CD4-positive, alpha-beta memory T cell (primary cell): ENCODE results near the gene KDM2A. TPM values are rescaled to one million over a fixed set of nuclear protein-coding genes. Genes with fewer than 3 reads are reported as not detected.
A peak's percentile ranks its signal among the peaks of the same experiment; 100 is the strongest.

Experiments used
- CTCF ChIA-PET: fragments of 350-600 bp; sonication (Branson Sonifier 250); formaldehyde crosslinking; loops from one replicate; lab custom pipeline; 2021; ENCODE audit warnings: inconsistent platforms; ENCODE audit not compliant: partially characterized antibody; lab: Charles Lee
- POLR2A ChIA-PET: fragments of 350-600 bp; sonication (Branson Sonifier 250); formaldehyde crosslinking; loops from one replicate; lab custom pipeline; 2021; ENCODE audit not compliant: partially characterized antibody; lab: Charles Lee
- DNase-seq, 5 donors: peaks; one replicate each; pipeline versions ENCODE4 v3.0.0 to v3.0.0-alpha.2; 2020 to 2022; ENCODE audit warnings: mixed read lengths in 1 of 5
- H3K27ac ChIP-seq: one replicate; pipeline ENCODE4 v1.7.0; 2013; ENCODE audit warnings: low read depth, low read length
- H3K27me3 ChIP-seq: 2 replicates; pipeline ENCODE4 v1.7.0; 2013; ENCODE audit warnings: mild to moderate bottlenecking, low read length, moderate library complexity; ENCODE audit not compliant: insufficient read depth
- H3K36me3 ChIP-seq: 2 replicates; pipeline ENCODE4 v1.7.0; 2013; ENCODE audit warnings: mild to moderate bottlenecking, low read length, moderate library complexity; ENCODE audit not compliant: insufficient read depth
- H3K4me1 ChIP-seq: 2 replicates; pipeline ENCODE4 v1.7.0; 2013; ENCODE audit warnings: mild to moderate bottlenecking, low read length, moderate library complexity; ENCODE audit not compliant: insufficient read depth
- H3K4me3 ChIP-seq, 2 donors: one replicate each; pipeline ENCODE4 v1.7.0; 2013; ENCODE audit warnings: low read length in 2 of 2, mild to moderate bottlenecking in 1 of 2
- H3K9me3 ChIP-seq, 2 donors: one replicate each; pipeline ENCODE4 v1.7.0; 2013; ENCODE audit warnings: low read length in 2 of 2, control low read depth in 1 of 2; ENCODE audit not compliant: control insufficient read depth in 1 of 2
- H3K27ac Mint-ChIP-seq, 7 donors: one replicate each; pipeline ENCODE4 v1.8.0; 2020 to 2021; ENCODE audit warnings: mixed read lengths in 7 of 7, mild to moderate bottlenecking in 6 of 7, inconsistent platforms in 3 of 7, moderate library complexity in 3 of 7
- H3K27me3 Mint-ChIP-seq, 2 donors: one replicate each; pipeline ENCODE4 v1.8.0; 2020 to 2021; ENCODE audit warnings: mixed read lengths in 2 of 2
- H3K36me3 Mint-ChIP-seq, 2 donors: one replicate each; pipeline ENCODE4 v1.8.0; 2020 to 2021; ENCODE audit warnings: mixed read lengths in 2 of 2, inconsistent platforms in 1 of 2, mild to moderate bottlenecking in 1 of 2
- H3K4me1 Mint-ChIP-seq, 4 donors: one replicate each; pipeline ENCODE4 v1.8.0; 2020 to 2021; ENCODE audit warnings: mixed read lengths in 4 of 4, mild to moderate bottlenecking in 1 of 4
- H3K4me3 Mint-ChIP-seq, 8 donors: one replicate each; pipeline ENCODE4 v1.8.0; 2020 to 2021; ENCODE audit warnings: mixed read lengths in 8 of 8, mild to moderate bottlenecking in 7 of 8, moderate library complexity in 6 of 8, inconsistent platforms in 3 of 8
- H3K9me3 Mint-ChIP-seq, 8 donors: one replicate each; pipeline ENCODE4 v1.8.0; 2020 to 2021; ENCODE audit warnings: mixed read lengths in 8 of 8, mild to moderate bottlenecking in 5 of 8, inconsistent platforms in 3 of 8, moderate library complexity in 1 of 8
- intact Hi-C: fragments of 100-400 bp; cut with micrococcal nuclease; formaldehyde crosslinking; loops from one replicate; pipeline ENCODE4 v1.15.1; 2023
- polyA plus RNA-seq, 2 donors: library from polyadenylated mRNA; unstranded; fragments of 300-500 nt; fragmentation: Illumina TruSeq; gene quantifications; one replicate each; pipeline ENCODE4 v1.2.3, GENCODE V29; 2021
- total RNA-seq, 2 experiments: library from RNA; stranded (reverse); gene quantifications; one replicate each; pipeline ENCODE4 v1.2.3, GENCODE V29; 2021

The KDM2A gene
- total and polyA plus RNA-seq, 4 experiments from 2014 or later: 14.0 to 200 (median 105) TPM

GRCh38 chr11:67153971-67154370 lies 34.9 kb downstream of the KDM2A start:
- ChIA-PET POLR2A (interaction anchor here (0.9 kb wide), 1 partner anchor 36 kb away, joined by 3 read pairs; no protein-coding TSS in a partner anchor), CTCF (interaction anchor here (1.1 kb wide), 1 partner anchor 99 kb away, joined by 3 read pairs; no protein-coding TSS in a partner anchor)
- no peaks in the 10 kb centered on the region for H3K9me3 ChIP-seq
- H3K4me1 ChIP-seq: no peaks in the 10 kb centered on the region
- H3K27me3 ChIP-seq: no peaks in the 10 kb centered on the region
- H3K27me3 Mint-ChIP-seq: no peaks in the 10 kb centered on the region
- peaks cover 8 to 22% of the 10 kb centered on the region in 2 donors for H3K36me3 Mint-ChIP-seq
- H3K36me3 ChIP-seq: peaks cover 14% of the 10 kb centered on the region
- no peak overlapping the region for H3K4me3 ChIP-seq
- H3K4me1 Mint-ChIP-seq: peaks cover 8 to 22% (median 15%) of the 10 kb centered on the region in 4 donors
- intact Hi-C loops: no loop called here
- DNase-seq: no peak
- no peak overlapping the region for H3K27ac ChIP-seq
- no peaks in the 10 kb centered on the region for H3K9me3 Mint-ChIP-seq
- no peak overlapping the region for H3K4me3 Mint-ChIP-seq
- peak overlapping the region in 1 of 7 donors; percentile 42 for H3K27ac Mint-ChIP-seq

DNA sequence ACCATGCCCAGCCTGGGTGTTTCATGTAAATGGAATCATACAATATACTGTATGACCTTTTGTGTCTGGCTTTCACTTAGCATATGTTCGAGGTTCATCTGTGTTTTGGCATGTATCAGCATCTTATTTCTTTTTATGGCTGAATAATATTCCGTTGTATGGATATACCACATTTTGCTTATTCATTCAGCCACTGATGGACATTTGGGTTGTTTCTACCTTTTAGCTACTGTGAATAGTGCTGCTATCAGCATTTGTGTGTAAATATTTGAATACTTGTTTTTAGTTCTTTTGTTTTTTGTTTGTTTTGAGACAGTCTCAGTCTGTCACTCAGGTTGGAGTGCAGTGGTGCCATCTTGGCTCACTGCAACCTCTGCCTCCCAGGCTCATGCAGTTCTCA lies 35.7 kb downstream of the KDM2A start:
- Mint-ChIP-seq H3K27me3 (no peaks in the 10 kb centered on the region), H3K36me3 (peaks cover 8 to 22% of the 10 kb centered on the region in 2 donors), H3K27ac (no peak overlapping the region), H3K4me1 (peaks cover 14 to 30% (median 22%) of the 10 kb centered on the region in 4 donors), H3K4me3 (no peak overlapping the region), H3K9me3 (no peaks in the 10 kb centered on the region)
- intact Hi-C loops: no loop called here
- Histone ChIP-seq H3K27me3 (no peaks in the 10 kb centered on the region), H3K27ac (no peak overlapping the region), H3K4me3 (no peak overlapping the region), H3K4me1 (peaks cover 2% of the 10 kb centered on the region), H3K36me3 (peaks cover 14% of the 10 kb centered on the region), H3K9me3 (no peaks in the 10 kb centered on the region)
- no peak for DNase-seq
- ChIA-PET CTCF (no interaction called here), POLR2A (no interaction called here)

GRCh38 chr11:67157691-67158090 lies 38.6 kb downstream of the KDM2A start:
- intact Hi-C loops: no loop called here
- Mint-ChIP-seq H3K4me3 (no peak overlapping the region), H3K36me3 (peaks cover 0 to 12% of the 10 kb centered on the region in 2 donors), H3K9me3 (no peaks in the 10 kb centered on the region), H3K27me3 (no peaks in the 10 kb centered on the region), H3K4me1 (peaks cover 23 to 48% (median 36%) of the 10 kb centered on the region in 4 donors), H3K27ac (peak overlapping the region in 2 of 7 donors; percentile 6 to 13)
- H3K4me3 ChIP-seq: no peak overlapping the region
- H3K9me3 ChIP-seq: no peaks in the 10 kb centered on the region
- CTCF ChIA-PET: interaction anchor here (1.2 to 1.3 kb wide), 2 partner anchors 9 kb away, joined by 5 to 8 read pairs; no protein-coding TSS in a partner anchor
- no peak for DNase-seq
- no peak overlapping the region for H3K27ac ChIP-seq
- POLR2A ChIA-PET: no interaction called here
- H3K36me3 ChIP-seq: peaks cover 7% of the 10 kb centered on the region
- H3K27me3 ChIP-seq: no peaks in the 10 kb centered on the region
- peaks cover 23% of the 10 kb centered on the region for H3K4me1 ChIP-seq

DNA sequence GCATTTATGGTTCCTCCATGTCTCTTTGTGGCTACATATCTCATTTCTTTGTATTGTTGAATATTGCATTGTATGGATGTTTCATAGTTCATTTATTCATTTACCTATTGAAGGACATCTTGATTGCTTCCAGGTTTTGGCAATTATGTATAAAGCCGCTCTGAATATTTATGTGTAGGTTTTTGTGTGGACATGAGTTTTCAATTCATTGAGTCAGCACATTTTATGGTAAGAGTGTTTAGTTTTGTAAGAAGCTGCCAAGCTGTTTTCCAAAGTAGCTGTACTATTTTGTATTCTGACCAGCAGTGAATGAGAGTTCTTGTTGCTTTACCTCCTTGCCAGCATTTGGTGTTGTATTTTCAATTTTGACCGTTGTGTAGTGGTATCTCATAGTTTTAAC lies 39.2 kb downstream of the KDM2A start:
- Mint-ChIP-seq H3K27me3 (no peaks in the 10 kb centered on the region), H3K27ac (peak overlapping the region in 4 of 7 donors; percentile 6 to 40 (median 18)), H3K36me3 (peaks cover 0 to 11% of the 10 kb centered on the region in 2 donors), H3K4me1 (peaks cover 26 to 53% (median 39%) of the 10 kb centered on the region in 4 donors), H3K4me3 (no peak overlapping the region), H3K9me3 (peaks cover 0 to 2% (median 0%) of the 10 kb centered on the region in 8 donors)
- Histone ChIP-seq H3K36me3 (peaks cover 7% of the 10 kb centered on the region), H3K4me3 (no peak overlapping the region), H3K27ac (no peak overlapping the region), H3K4me1 (peaks cover 23% of the 10 kb centered on the region), H3K27me3 (no peaks in the 10 kb centered on the region), H3K9me3 (no peaks in the 10 kb centered on the region)
- intact Hi-C loops: no loop called here
- CTCF ChIA-PET: interaction anchor here (1.2 to 1.6 kb wide), 2 partner anchors 9 to 11 kb away, joined by 4 to 8 read pairs; no protein-coding TSS in a partner anchor
- DNase-seq: no peak
- POLR2A ChIA-PET: no interaction called here

- no peaks in the 10 kb centered on the region for H3K36me3 ChIP-seq
- ChIA-PET CTCF (interaction anchor here (1.4 to 1.9 kb wide), 3 partner anchors 9 to 78 kb away, joined by 4 to 5 read pairs (median 4); no protein-coding TSS in a partner anchor), POLR2A (interaction anchor here (1.2 kb wide), 1 partner anchor 193 kb away, joined by 3 read pairs; no protein-coding TSS in a partner anchor)
- intact Hi-C loops: no loop called here
- peaks cover 23% of the 10 kb centered on the region for H3K4me1 ChIP-seq
- H3K27ac ChIP-seq: no peak overlapping the region
- no peaks in the 10 kb centered on the region for H3K9me3 ChIP-seq
- no peak overlapping the region for H3K4me3 ChIP-seq
- H3K9me3 Mint-ChIP-seq: peaks cover 0 to 2% (median 0%) of the 10 kb centered on the region in 8 donors
- peaks cover 33 to 66% (median 49%) of the 10 kb centered on the region in 4 donors for H3K4me1 Mint-ChIP-seq
- H3K4me3 Mint-ChIP-seq: no peak overlapping the region
- H3K27ac Mint-ChIP-seq: peak overlapping the region in 5 of 7 donors; percentile 43 to 81 (median 68)
- no peak for DNase-seq
- no peaks in the 10 kb centered on the region for H3K27me3 Mint-ChIP-seq
- H3K27me3 ChIP-seq: no peaks in the 10 kb centered on the region
- H3K36me3 Mint-ChIP-seq: peaks cover 0 to 14% of the 10 kb centered on the region in 2 donors
Observed at GRCh38 chr11:67160045-67160444, 41.0 kb downstream of the KDM2A start.

- H3K27ac ChIP-seq: peak overlapping the region; percentile 10
- Mint-ChIP-seq H3K27ac (peak overlapping the region; percentile 47 to 92 (median 68)), H3K36me3 (peaks cover 0 to 16% of the 10 kb centered on the region in 2 donors), H3K9me3 (peaks cover 0 to 2% (median 0%) of the 10 kb centered on the region in 8 donors), H3K4me1 (peaks cover 37 to 72% (median 55%) of the 10 kb centered on the region in 4 donors), H3K27me3 (no peaks in the 10 kb centered on the region), H3K4me3 (peak overlapping the region in 2 of 8 donors; percentile 5 to 8)
- no peaks in the 10 kb centered on the region for H3K9me3 ChIP-seq
- intact Hi-C loops: no loop called here
- POLR2A ChIA-PET: interaction anchor here (0.6 to 1.2 kb wide), 2 partner anchors 192 to 840 kb away, joined by 3 read pairs; no protein-coding TSS in a partner anchor
- H3K4me3 ChIP-seq: no peak overlapping the region
- peaks cover 23% of the 10 kb centered on the region for H3K4me1 ChIP-seq
- no peak for DNase-seq
- H3K27me3 ChIP-seq: no peaks in the 10 kb centered on the region
- CTCF ChIA-PET: interaction anchor here (1.4 to 1.9 kb wide), 2 partner anchors 9 to 79 kb away, joined by 4 to 5 read pairs; no protein-coding TSS in a partner anchor
- no peaks in the 10 kb centered on the region for H3K36me3 ChIP-seq
Observed at GRCh38 chr11:67160872-67161783, 42.1 kb downstream of the KDM2A start.

- intact Hi-C loops: no loop called here
- no peak overlapping the region for H3K27ac ChIP-seq
- H3K36me3 Mint-ChIP-seq: peaks cover 0 to 12% of the 10 kb centered on the region in 2 donors
- CTCF ChIA-PET: interaction anchor here (1.3 kb wide), 1 partner anchor 91 kb away, joined by 3 read pairs; no protein-coding TSS in a partner anchor
- H3K27ac Mint-ChIP-seq: peak overlapping the region in 5 of 7 donors; percentile 1 to 83 (median 65)
- no peaks in the 10 kb centered on the region for H3K36me3 ChIP-seq
- no peak for DNase-seq
- H3K9me3 Mint-ChIP-seq: peaks cover 0 to 2% (median 0%) of the 10 kb centered on the region in 8 donors
- H3K4me3 ChIP-seq: no peak overlapping the region
- H3K4me3 Mint-ChIP-seq: no peak overlapping the region
- peaks cover 43 to 72% (median 55%) of the 10 kb centered on the region in 4 donors for H3K4me1 Mint-ChIP-seq
- POLR2A ChIA-PET: no interaction called here
- H3K27me3 Mint-ChIP-seq: no peaks in the 10 kb centered on the region
- no peaks in the 10 kb centered on the region for H3K9me3 ChIP-seq
- peaks cover 23% of the 10 kb centered on the region for H3K4me1 ChIP-seq
- no peaks in the 10 kb centered on the region for H3K27me3 ChIP-seq
Observed at GRCh38 chr11:67163006-67163405, 43.9 kb downstream of the KDM2A start.
